ENCODE measurements around the gene FBXO36.
A peak's percentile ranks its signal among the peaks of the same experiment; 100 is the strongest.

Gene FBXO36

GRCh38 chr2:229969921-229970320 is 47.6 kb downstream of the FBXO36 start:
- no peak for DNase-seq (ENCODE audit: low read depth in 2 of 2)

GRCh38 chr2:229970406-229970805 is 48.1 kb downstream of the FBXO36 start:
- no peak for DNase-seq (ENCODE audit: low read depth in 2 of 2)

- DNase-seq (ENCODE audit: low read depth in 2 of 2): no peak
These were observed 49.0 kb downstream of the FBXO36 start for GRCh38 chr2:229971298-229971790.

GRCh38 chr2:229974266-229974665 is 52.0 kb downstream of the FBXO36 start:
- DNase-seq (ENCODE audit: low read depth in 2 of 2): no peak

GRCh38 chr2:229980431-229981184 is 58.3 kb downstream of the FBXO36 start:
- no peak for DNase-seq (ENCODE audit: low read depth in 2 of 2)

GRCh38 chr2:229993236-229993635 is 70.9 kb downstream of the FBXO36 start:
- DNase-seq (ENCODE audit: low read depth in 2 of 2): no peak

GRCh38 chr2:229996320-229996719 is 74.0 kb downstream of the FBXO36 start:
- DNase-seq (ENCODE audit: low read depth in 2 of 2): no peak

- DNase-seq (ENCODE audit: low read depth in 2 of 2): no peak
These were observed 75.3 kb downstream of the FBXO36 start for GRCh38 chr2:229997565-229997964.

- no peak for DNase-seq (ENCODE audit: low read depth in 2 of 2)
These were observed 78.0 kb downstream of the FBXO36 start for GRCh38 chr2:230000118-230000841.

GRCh38 chr2:230007931-230008707 is 85.8 kb downstream of the FBXO36 start:
- peak; percentile 74 to 79 for DNase-seq (ENCODE audit: low read depth in 2 of 2)

- DNase-seq (ENCODE audit: low read depth in 2 of 2): no peak
These were observed 86.4 kb downstream of the FBXO36 start for GRCh38 chr2:230008708-230009066.

GRCh38 chr2:230010501-230010900 is 88.2 kb downstream of the FBXO36 start:
- DNase-seq (ENCODE audit: low read depth in 2 of 2): no peak

GRCh38 chr2:230011617-230012016 is 89.3 kb downstream of the FBXO36 start:
- no peak for DNase-seq (ENCODE audit: low read depth in 2 of 2)

- DNase-seq (ENCODE audit: low read depth in 2 of 2): no peak
These were observed 90.1 kb downstream of the FBXO36 start for GRCh38 chr2:230012267-230012884.

- no peak for DNase-seq (ENCODE audit: low read depth in 2 of 2)
These were observed 94.5 kb downstream of the FBXO36 start for GRCh38 chr2:230016844-230017243.

GRCh38 chr2:230018153-230018552 is 95.8 kb downstream of the FBXO36 start:
- no peak for DNase-seq (ENCODE audit: low read depth in 2 of 2)

- no peak for DNase-seq (ENCODE audit: low read depth in 2 of 2)
These were observed 97.4 kb downstream of the FBXO36 start for GRCh38 chr2:230019742-230020141.

GRCh38 chr2:230023313-230023712 is 101.0 kb downstream of the FBXO36 start:
- no peak for DNase-seq (ENCODE audit: low read depth in 2 of 2)

- DNase-seq (ENCODE audit: low read depth in 2 of 2): no peak
These were observed 119.9 kb downstream of the FBXO36 start for GRCh38 chr2:230042195-230042594.

- DNase-seq (ENCODE audit: low read depth in 2 of 2): no peak
These were observed 120.7 kb downstream of the FBXO36 start for GRCh38 chr2:230043025-230043424.

GRCh38 chr2:230043461-230043860 is 121.2 kb downstream of the FBXO36 start:
- no peak for DNase-seq (ENCODE audit: low read depth in 2 of 2)

- DNase-seq (ENCODE audit: low read depth in 2 of 2): no peak
These were observed 124.2 kb downstream of the FBXO36 start for GRCh38 chr2:230046491-230046890.

All from stimulated activated CD8-positive, alpha-beta memory T cell treated with anti-CD3 and anti-CD28 coated beads, Interleukin-2, amount 100 ng/mL, for 48 hours (primary cell).